ENCODE data around the gene KRT10. TPM values are rescaled to one million over a fixed set of nuclear protein-coding genes. Genes with fewer than 3 reads are reported as not detected.

KRT10 gene
- total and polyA plus RNA-seq, 9 of the 15 experiments (the other 6 are each of a cell fraction or from before 2014, with no cell fraction given), result 47.0 to 179 (median 76.2) TPM

DNA sequence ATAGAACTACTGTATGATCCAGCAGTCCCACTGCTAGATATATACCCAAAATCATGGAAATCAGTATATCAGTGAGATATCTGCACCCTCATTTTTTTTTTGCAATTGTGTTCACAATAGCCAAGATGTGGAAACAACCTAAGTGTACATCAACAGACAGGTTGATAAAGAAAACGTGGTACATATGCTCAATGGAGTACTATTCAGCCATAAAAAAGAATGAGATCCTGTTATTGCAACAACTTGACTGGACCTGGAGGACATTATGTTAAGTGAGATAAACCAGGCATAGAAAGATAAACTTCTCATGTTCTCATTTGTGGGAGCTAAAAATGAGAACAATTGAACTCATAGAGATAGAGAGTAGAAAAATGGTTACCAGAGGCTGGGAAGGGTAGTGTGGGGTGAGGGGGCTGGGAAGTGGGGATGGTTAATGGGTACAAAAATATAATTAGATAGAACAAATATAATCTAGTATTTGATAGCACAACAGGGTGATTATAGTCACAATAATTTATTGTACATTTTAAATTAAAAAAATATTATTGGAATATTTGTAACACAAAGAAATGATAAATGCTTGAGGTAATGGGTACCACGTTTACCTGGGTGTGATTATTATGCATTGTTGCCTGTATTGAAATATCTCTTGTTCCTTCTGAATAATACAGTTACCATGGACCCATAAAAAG is 7.8 kb upstream of the KRT10 start (continued):
- TF ChIP-seq SRSF7 (optimal IDR thresholded peaks at IDR 0.05; ENCODE audit: low read depth, low read length) (no peak), GABPB1 (CRISPR knock-in tag; IDR thresholded peaks at IDR 0.05) (no peak), SMAD4 (CRISPR knock-in tag; conservative IDR thresholded peaks at IDR 0.05) (no peak), SAFB (IDR thresholded peaks at IDR 0.05; ENCODE audit: borderline replicate concordance, low read depth, low read length) (no peak), RCOR1 (IDR thresholded peaks at IDR 0.05; ENCODE audit: borderline replicate concordance in 1 of 2, low read depth in 2 of 2, low read length in 2 of 2) (0 out of 4 replicates have a peak, but pooled peaks of 1 of the 2 experiments have one; percentile 24), CHD2 (IDR thresholded peaks at IDR 0.05; ENCODE audit: low read depth, low read length) (no peak), SNIP1 (IDR thresholded peaks at IDR 0.05; ENCODE audit: low read depth) (no peak), HDAC2 (IDR thresholded peaks at IDR 0.05) (peak; percentile 77), JUNB (CRISPR knock-in tag; conservative IDR thresholded peaks at IDR 0.05) (no peak), THRAP3 (IDR thresholded peaks at IDR 0.05; ENCODE audit: borderline replicate concordance) (peak; percentile 28; the same call in 1 of the 2 replicates), SRSF1 (IDR thresholded peaks at IDR 0.05; ENCODE audit: low read depth, low read length) (no peak), HNRNPLL (IDR thresholded peaks at IDR 0.05; ENCODE audit: low read depth, low read length, poor library complexity, severe bottlenecking) (no peak), ZNF146 (CRISPR knock-in tag; IDR thresholded peaks at IDR 0.05; ENCODE audit: unreplicated experiment) (peak; percentile 100), TGIF2 (CRISPR knock-in tag; IDR thresholded peaks at IDR 0.05) (no peak), BCOR (IDR thresholded peaks at IDR 0.05) (peak; percentile 92), SMARCE1 (IDR thresholded peaks at IDR 0.05) (0 out of 2 replicates have a peak, but pooled peaks have one; percentile 12), CBFA2T3 (IDR thresholded peaks at IDR 0.05) (peak; percentile 39), ZBTB8A (IDR thresholded peaks at IDR 0.05; ENCODE audit: partially characterized antibody) (no peak), ARID1B (IDR thresholded peaks at IDR 0.05) (peak; percentile 15; the same call in 1 of the 2 replicates), ZNF507 (tag; conservative IDR thresholded peaks at IDR 0.05) (no peak), ZNF75A (CRISPR knock-in tag; IDR thresholded peaks at IDR 0.05) (no peak), HDAC1 (IDR thresholded peaks at IDR 0.05) (peak in 1 of 2 experiments; percentile 36; a peak in 1 of 4 replicates), CHAMP1 (IDR thresholded peaks at IDR 0.05) (peak; percentile 66; the same call in 1 of the 2 replicates)
- TF ChIP-seq, protein P1, sequence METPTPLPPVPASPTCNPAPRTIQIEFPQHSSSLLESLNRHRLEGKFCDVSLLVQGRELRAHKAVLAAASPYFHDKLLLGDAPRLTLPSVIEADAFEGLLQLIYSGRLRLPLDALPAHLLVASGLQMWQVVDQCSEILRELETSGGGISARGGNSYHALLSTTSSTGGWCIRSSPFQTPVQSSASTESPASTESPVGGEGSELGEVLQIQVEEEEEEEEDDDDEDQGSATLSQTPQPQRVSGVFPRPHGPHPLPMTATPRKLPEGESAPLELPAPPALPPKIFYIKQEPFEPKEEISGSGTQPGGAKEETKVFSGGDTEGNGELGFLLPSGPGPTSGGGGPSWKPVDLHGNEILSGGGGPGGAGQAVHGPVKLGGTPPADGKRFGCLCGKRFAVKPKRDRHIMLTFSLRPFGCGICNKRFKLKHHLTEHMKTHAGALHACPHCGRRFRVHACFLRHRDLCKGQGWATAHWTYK (CRISPR knock-in tag; IDR thresholded peaks at IDR 0.05), result no peak
